Measurements from ENCODE around the gene ST6GALNAC6.

The ST6GALNAC6 gene

GRCh38 chr9:127905004-127905728 lies 5.8 kb upstream of the ST6GALNAC6 start:
- TF ChIP-seq REST (IDR thresholded peaks at IDR 0.05; ENCODE audit: insufficient read depth in 1 of 2, low read depth in 2 of 2, low read length in 2 of 2) (no peak), SIN3A (IDR thresholded peaks at IDR 0.05; ENCODE audit: borderline replicate concordance, insufficient read depth, low read length) (no peak), FOXP2 (optimal IDR thresholded peaks at IDR 0.05; ENCODE audit: borderline replicate concordance, extremely low read depth, extremely low read length, insufficient read depth) (no peak), TAF1 (IDR thresholded peaks at IDR 0.05; ENCODE audit: borderline replicate concordance, insufficient read depth, low read length) (no peak), POLR2AphosphoS5 (IDR thresholded peaks at IDR 0.05; ENCODE audit: low read depth, low read length) (no peak)

- TF ChIP-seq SIN3A (IDR thresholded peaks at IDR 0.05; ENCODE audit: borderline replicate concordance, insufficient read depth, low read length) = no peak
- TF ChIP-seq TAF1 (IDR thresholded peaks at IDR 0.05; ENCODE audit: borderline replicate concordance, insufficient read depth, low read length) = no peak
- TF ChIP-seq POLR2AphosphoS5 (IDR thresholded peaks at IDR 0.05; ENCODE audit: low read depth, low read length) = no peak
- no peak for TF ChIP-seq FOXP2 (optimal IDR thresholded peaks at IDR 0.05; ENCODE audit: borderline replicate concordance, extremely low read depth, extremely low read length, insufficient read depth)
- TF ChIP-seq REST (IDR thresholded peaks at IDR 0.05; ENCODE audit: insufficient read depth in 1 of 2, low read depth in 2 of 2, low read length in 2 of 2) = no peak
These were observed 5.2 kb upstream of the ST6GALNAC6 start for GRCh38 chr9:127904561-127905003.

- TF ChIP-seq POLR2AphosphoS5 (IDR thresholded peaks at IDR 0.05; ENCODE audit: low read depth, low read length) = no peak
These were observed 4.4 kb upstream of the ST6GALNAC6 start for GRCh38 chr9:127903557-127904475.

DNA sequence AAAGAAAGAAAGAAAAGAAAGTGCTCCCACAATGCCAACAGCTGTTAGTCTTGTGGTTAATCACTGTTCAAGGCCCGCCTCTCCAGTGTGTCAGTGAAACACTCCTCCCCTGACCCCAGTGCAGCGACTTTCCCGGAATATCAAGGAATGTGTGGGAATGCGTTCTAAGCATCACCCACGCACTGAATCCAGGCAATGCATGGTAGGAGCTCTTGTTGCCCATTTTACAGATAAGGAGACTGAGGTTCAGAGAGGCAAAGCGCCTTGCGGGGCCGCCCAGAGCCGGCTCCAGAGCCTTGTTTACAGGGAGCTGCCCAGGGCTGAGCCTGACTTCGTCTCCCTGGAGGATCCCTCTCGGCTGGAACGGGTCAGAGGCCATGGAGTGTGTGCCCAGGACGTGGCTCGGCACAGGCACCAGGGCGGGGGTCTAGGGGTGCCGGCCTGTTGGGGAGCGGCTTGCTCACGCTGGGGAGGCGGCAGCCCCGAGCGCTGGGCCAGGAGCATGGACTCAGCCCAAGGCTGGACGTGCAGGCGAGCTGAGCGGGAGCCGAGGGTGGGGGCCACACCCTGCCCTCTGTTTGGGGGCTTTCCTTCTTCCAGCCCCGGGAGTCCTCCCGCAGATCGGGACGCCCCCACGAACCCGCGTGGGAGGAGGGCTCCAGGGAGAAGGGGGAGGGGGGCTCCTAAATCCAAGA lies 823 bp downstream of the ST6GALNAC6 start:
- no peak for TF ChIP-seq TAF1 (IDR thresholded peaks at IDR 0.05; ENCODE audit: borderline replicate concordance, insufficient read depth, low read length)
- TF ChIP-seq FOXP2 (optimal IDR thresholded peaks at IDR 0.05; ENCODE audit: borderline replicate concordance, extremely low read depth, extremely low read length, insufficient read depth) = no peak

DNA sequence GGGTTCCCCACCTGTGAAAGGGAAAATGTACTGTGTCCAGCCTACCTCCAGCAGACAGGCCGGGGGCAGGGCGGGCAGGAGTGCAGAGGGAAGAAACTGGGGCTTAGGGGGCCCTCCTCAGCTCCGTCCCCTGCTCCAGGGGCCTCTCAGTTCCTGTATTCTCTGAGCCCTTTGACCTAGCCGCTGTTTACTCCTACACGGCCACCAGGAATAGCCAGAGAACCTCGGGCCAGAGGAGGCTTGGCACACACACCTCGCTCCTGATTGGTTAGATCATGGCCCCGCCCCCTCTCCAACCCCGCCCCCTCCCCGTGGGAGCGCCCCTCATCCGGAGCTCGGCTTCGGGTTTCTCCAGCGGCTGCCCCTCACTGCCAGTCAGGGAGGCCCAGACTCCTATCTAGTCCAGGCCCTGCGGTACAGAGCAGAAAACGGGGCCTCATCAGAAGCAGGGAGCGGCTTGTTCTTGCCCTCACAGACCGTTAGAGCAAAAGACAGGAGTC lies 2.2 kb downstream of the ST6GALNAC6 start:
- TF ChIP-seq FOXP2 (optimal IDR thresholded peaks at IDR 0.05; ENCODE audit: borderline replicate concordance, extremely low read depth, extremely low read length, insufficient read depth) (no peak), REST (IDR thresholded peaks at IDR 0.05; ENCODE audit: insufficient read depth in 1 of 2, low read depth in 2 of 2, low read length in 2 of 2) (no peak), POLR2AphosphoS5 (IDR thresholded peaks at IDR 0.05; ENCODE audit: low read depth, low read length) (peak; percentile 42; the same call in 1 of the 2 replicates), TAF1 (IDR thresholded peaks at IDR 0.05; ENCODE audit: borderline replicate concordance, insufficient read depth, low read length) (no peak), SIN3A (IDR thresholded peaks at IDR 0.05; ENCODE audit: borderline replicate concordance, insufficient read depth, low read length) (0 out of 2 replicates have a peak, but pooled peaks have one; percentile 69)
